Upper lobe of left lung (tissue), 6 donors: Measurements from ENCODE around the gene KIF3B. TPM values are rescaled to one million over a fixed set of nuclear protein-coding genes. Genes with fewer than 3 reads are reported as not detected.
"Not testable (repeated sequence)": the region's sequence is repeated elsewhere in the genome, so short reads cannot be mapped to it uniquely, and the experiment has no call there.

Experiments used
- ATAC-seq, 2 donors: fragments of 200-7000 bp; cut with Tn5 transposase; one replicate each; pipeline ENCODE4 v1.9.1; 2022; ENCODE audit warnings: mild to moderate bottlenecking in 2 of 2, moderate library complexity in 2 of 2; ENCODE audit not compliant: low FRiP score in 2 of 2
- DNase-seq, 2 donors: peaks; one replicate each; pipeline ENCODE4 v3.0.0-alpha.2; 2019 to 2020
- H3K27ac ChIP-seq, 4 donors: fragments of 200-600 bp; sonication (generic); one replicate each; pipeline ENCODE4 v1.5.1; 2016 to 2019
- H3K27me3 ChIP-seq, 4 donors: fragments of 200-600 bp; sonication (generic); one replicate each; pipeline ENCODE4 v1.5.1; 2017 to 2019
- H3K36me3 ChIP-seq, 4 donors: fragments of 200-600 bp; sonication (generic); one replicate each; pipeline ENCODE4 v1.5.1; 2016 to 2019
- H3K4me1 ChIP-seq, 4 donors: fragments of 200-600 bp; sonication (generic); one replicate each; pipeline ENCODE4 v1.5.1; 2018 to 2019
- H3K4me3 ChIP-seq, 4 donors: fragments of 200-600 bp; sonication (generic); one replicate each; pipeline ENCODE4 v1.5.1; 2017 to 2019; ENCODE audit warnings: mild to moderate bottlenecking in 2 of 4, moderate library complexity in 1 of 4
- H3K9me3 ChIP-seq, 4 donors: fragments of 200-600 bp; sonication (generic); one replicate each; pipeline ENCODE4 v1.5.1; 2018 to 2019
- CTCF ChIP-seq, 6 experiments: fragments of 450-650 bp in 4 of 6; fragments of 200-600 bp in 2 of 6; sonication (generic) in 2 of 6; IDR thresholded peaks; one replicate each; pipeline ENCODE4 v1.5.1; 2016 to 2019; ENCODE audit warnings: antibody characterized with exemption in 6 of 6
- EP300 ChIP-seq, 4 donors: sonication (generic); formaldehyde crosslinking; IDR thresholded peaks; one replicate each; pipeline ENCODE4 v1.5.1; 2017; ENCODE audit warnings: antibody characterized with exemption in 4 of 4, control low read depth in 2 of 4
- POLR2A ChIP-seq, 4 donors: fragments of 450-650 bp; IDR thresholded peaks; one replicate each; pipeline ENCODE4 v1.5.1; 2016 to 2017; ENCODE audit warnings: antibody characterized with exemption in 4 of 4, mild to moderate bottlenecking in 2 of 4
- POLR2AphosphoS5 ChIP-seq, 2 donors: sonication (generic); formaldehyde crosslinking; IDR thresholded peaks; one replicate each; pipeline ENCODE4 v1.5.1; 2017; ENCODE audit warnings: antibody characterized with exemption in 2 of 2
- WGBS, 2 donors: methylation state at CpG; one replicate each; pipeline ENCODE4 v1.1.5; 2017 to 2018; 5-methylcytosine and 5-hydroxymethylcytosine counted together
- total RNA-seq, 6 donors: library from RNA; depleted of rRNA in 4 of 6; stranded (reverse); fragments of >200 nt in 4 of 6; gene quantifications; one replicate each; pipeline versions ENCODE4 v1.1.0 to v1.2.1, GENCODE V29; 2016 to 2021
- donor health status: DM: no; HTN: no; CAD: no; lungs with moderate emphysema.
- donor health status: DM: no; HTN: yes; CAD: no; lungs with severe emphysema.

KIF3B gene
- total RNA-seq, 6 donors from 2014 or later = 14.7 to 37.5 (median 26.7) TPM

- H3K4me3 ChIP-seq = no peak overlapping the region
- ATAC-seq = no peak
- no peaks in the 10 kb centered on the region for H3K9me3 ChIP-seq
- TF ChIP-seq EP300 (IDR thresholded peaks at IDR 0.05) = no peak
- no peak for TF ChIP-seq POLR2AphosphoS5 (IDR thresholded peaks at IDR 0.05)
- no peak for TF ChIP-seq CTCF (IDR thresholded peaks at IDR 0.05)
- TF ChIP-seq POLR2A (IDR thresholded peaks at IDR 0.05) = no peak
- H3K27me3 ChIP-seq = no peaks in the 10 kb centered on the region
- no peak overlapping the region for H3K27ac ChIP-seq
- WGBS, 2 donors = 79 to 85% methylated on average over 2 of the region's 2 CpGs
- DNase-seq = no peak
- H3K4me1 ChIP-seq = peaks cover 24 to 70% (median 43%) of the 10 kb centered on the region in 4 donors
- H3K36me3 ChIP-seq = peaks cover 0 to 21% (median 11%) of the 10 kb centered on the region in 4 donors
These were observed 88.9 kb downstream of the KIF3B start for GRCh38 chr20:32366380-32366779.

GRCh38 chr20:32368323-32368722 is 90.9 kb downstream of the KIF3B start:
- H3K36me3 ChIP-seq = peaks cover 4 to 37% (median 17%) of the 10 kb centered on the region in 4 donors
- no peaks in the 10 kb centered on the region for H3K27me3 ChIP-seq
- DNase-seq = no peak
- no peaks in the 10 kb centered on the region for H3K9me3 ChIP-seq
- no peak for ATAC-seq
- TF ChIP-seq EP300 (IDR thresholded peaks at IDR 0.05) (no peak), CTCF (IDR thresholded peaks at IDR 0.05) (no peak), POLR2AphosphoS5 (IDR thresholded peaks at IDR 0.05) (no peak), POLR2A (IDR thresholded peaks at IDR 0.05) (no peak)
- no peak overlapping the region for H3K27ac ChIP-seq
- peaks cover 19 to 50% (median 27%) of the 10 kb centered on the region in 4 donors for H3K4me1 ChIP-seq
- no peak overlapping the region for H3K4me3 ChIP-seq

- Histone ChIP-seq H3K27me3 (no peaks in the 10 kb centered on the region), H3K36me3 (peaks cover 4 to 39% (median 21%) of the 10 kb centered on the region in 4 donors), H3K4me1 (peaks cover 19 to 46% (median 24%) of the 10 kb centered on the region in 4 donors), H3K27ac (no peak overlapping the region), H3K9me3 (no peaks in the 10 kb centered on the region), H3K4me3 (no peak overlapping the region)
- DNase-seq (no peak), ATAC-seq (no peak)
- TF ChIP-seq EP300 (IDR thresholded peaks at IDR 0.05) = no peak
- TF ChIP-seq POLR2A (IDR thresholded peaks at IDR 0.05) = no peak
- no peak for TF ChIP-seq CTCF (IDR thresholded peaks at IDR 0.05)
- 73 to 79% methylated on average over 6 of the region's 6 CpGs for WGBS, 2 donors
These were observed 91.5 kb downstream of the KIF3B start for GRCh38 chr20:32368925-32369324.

GRCh38 chr20:32370897-32371296 is 93.4 kb downstream of the KIF3B start:
- Histone ChIP-seq H3K4me1 (peaks cover 7 to 31% (median 15%) of the 10 kb centered on the region in 4 donors), H3K9me3 (no peaks in the 10 kb centered on the region), H3K4me3 (no peak overlapping the region), H3K27ac (no peak overlapping the region), H3K27me3 (no peaks in the 10 kb centered on the region), H3K36me3 (peaks cover 8 to 57% (median 27%) of the 10 kb centered on the region in 4 donors)
- DNase-seq (no peak), ATAC-seq (no peak)
- WGBS, 2 donors = 92 to 93% methylated on average over 2 of the region's 2 CpGs
- TF ChIP-seq POLR2AphosphoS5 (IDR thresholded peaks at IDR 0.05) (no peak), EP300 (IDR thresholded peaks at IDR 0.05) (no peak), CTCF (IDR thresholded peaks at IDR 0.05) (no peak), POLR2A (IDR thresholded peaks at IDR 0.05) (no peak)

- Histone ChIP-seq H3K9me3 (no peaks in the 10 kb centered on the region), H3K4me3 (no peak overlapping the region), H3K27ac (no peak overlapping the region), H3K4me1 (no peaks in the 10 kb centered on the region), H3K36me3 (peaks cover 2 to 50% (median 11%) of the 10 kb centered on the region in 4 donors), H3K27me3 (no peaks in the 10 kb centered on the region)
- WGBS, 2 donors = 67 to 72% methylated on average over 2 of the region's 2 CpGs
- DNase-seq = no peak
- no peak for ATAC-seq
- TF ChIP-seq CTCF (IDR thresholded peaks at IDR 0.05) (no peak), POLR2A (IDR thresholded peaks at IDR 0.05) (no peak), EP300 (IDR thresholded peaks at IDR 0.05) (no peak), POLR2AphosphoS5 (IDR thresholded peaks at IDR 0.05) (no peak)
These were observed 101.0 kb downstream of the KIF3B start for GRCh38 chr20:32378461-32378860.

GRCh38 chr20:32380037-32380436 is 102.6 kb downstream of the KIF3B start:
- H3K4me1 ChIP-seq, H3K27ac ChIP-seq, H3K4me3 ChIP-seq, DNase-seq, H3K9me3 ChIP-seq, H3K27me3 ChIP-seq, ATAC-seq: not testable (repeated sequence)
- peaks cover 0 to 37% (median 3%) of the 10 kb centered on the region in 4 donors for H3K36me3 ChIP-seq
- 94 to 95% methylated on average over 9 of the region's 9 CpGs for WGBS, 2 donors
